Measurements from ENCODE around the gene TAF12.
"Not testable (repeated sequence)": the region's sequence is repeated elsewhere in the genome, so short reads cannot be mapped to it uniquely, and the experiment has no call there.

TAF12 gene

GRCh38 chr1:28642056-28642846 is 616 bp downstream of the TAF12 start:
- DNase-seq: no peak

DNA sequence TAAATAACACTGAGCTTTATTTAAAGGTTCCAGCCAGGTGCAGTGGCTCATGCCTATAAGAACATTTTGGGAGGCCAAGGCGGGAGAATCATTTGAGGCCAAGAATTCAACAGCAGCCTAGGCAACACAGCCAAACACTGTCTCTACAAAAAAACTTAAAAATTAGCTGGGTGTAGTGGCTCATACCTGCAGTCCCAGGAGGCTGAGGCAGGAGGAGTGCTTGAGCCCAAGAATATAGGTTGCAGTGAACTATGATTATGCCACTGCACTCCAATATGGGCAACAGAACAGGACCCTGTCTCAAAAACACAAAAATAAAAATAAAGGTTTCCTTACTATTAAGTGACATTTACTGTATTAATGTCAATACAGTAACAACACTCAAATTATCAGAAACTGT is 2.1 kb downstream of the TAF12 start:
- no peak for DNase-seq

DNA sequence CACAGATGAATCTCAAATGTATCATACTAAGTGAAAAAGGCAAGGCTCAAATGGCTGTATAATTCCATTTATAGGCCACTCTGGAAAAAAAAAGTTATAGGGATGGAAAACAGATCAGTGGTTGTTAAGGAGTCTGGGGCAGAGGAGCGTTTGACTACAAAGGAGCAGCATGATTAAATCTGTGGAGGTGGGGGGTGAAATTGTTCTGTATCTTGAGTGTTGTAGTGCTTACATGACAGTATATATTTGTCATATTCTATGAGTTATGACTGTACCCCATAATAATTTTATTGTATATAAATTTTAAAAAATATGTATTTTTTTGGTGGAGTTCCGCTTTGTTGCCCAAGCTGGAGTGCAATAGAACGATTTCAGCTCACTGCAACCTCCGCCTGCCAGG is 10.3 kb downstream of the TAF12 start:
- no peak for DNase-seq

DNA sequence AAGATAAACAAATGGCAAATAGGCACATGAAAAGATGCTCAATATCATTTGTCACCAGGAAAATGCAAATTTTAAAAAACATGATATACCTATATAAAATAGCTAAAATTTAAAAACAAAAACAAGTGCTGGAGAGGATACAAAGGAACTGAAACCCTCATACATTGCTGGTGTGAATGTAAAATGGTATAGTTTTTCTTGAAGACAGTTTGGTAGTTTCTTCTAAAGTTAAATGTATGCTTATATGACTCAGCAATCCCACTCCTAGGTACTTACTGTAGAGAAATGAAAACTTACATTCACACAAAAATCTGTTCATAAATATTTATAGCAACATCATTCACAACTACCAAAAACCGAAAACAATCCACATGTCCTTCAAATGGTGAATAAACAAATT is 11.2 kb downstream of the TAF12 start:
- no peak for DNase-seq

DNA sequence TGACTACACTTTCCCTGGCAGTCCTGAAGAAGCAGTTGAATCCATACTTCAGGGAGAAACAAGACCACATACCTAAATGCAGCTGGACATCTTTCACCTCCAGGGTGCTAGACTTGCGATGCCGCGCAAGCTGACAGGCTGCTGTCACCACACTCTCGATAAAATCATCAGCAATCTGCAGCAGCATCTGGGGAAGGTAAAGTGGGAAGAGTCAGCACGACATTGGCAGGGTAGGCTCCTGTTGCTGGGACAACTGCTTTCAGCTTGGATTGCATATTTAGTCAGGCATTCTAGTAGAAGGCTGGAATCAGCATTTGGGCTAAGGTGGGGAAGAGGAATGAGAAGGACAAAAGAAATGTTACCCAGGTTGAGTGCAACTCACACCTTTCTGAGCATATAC is 29.7 kb downstream of the TAF12 start:
- no peak for DNase-seq

DNA sequence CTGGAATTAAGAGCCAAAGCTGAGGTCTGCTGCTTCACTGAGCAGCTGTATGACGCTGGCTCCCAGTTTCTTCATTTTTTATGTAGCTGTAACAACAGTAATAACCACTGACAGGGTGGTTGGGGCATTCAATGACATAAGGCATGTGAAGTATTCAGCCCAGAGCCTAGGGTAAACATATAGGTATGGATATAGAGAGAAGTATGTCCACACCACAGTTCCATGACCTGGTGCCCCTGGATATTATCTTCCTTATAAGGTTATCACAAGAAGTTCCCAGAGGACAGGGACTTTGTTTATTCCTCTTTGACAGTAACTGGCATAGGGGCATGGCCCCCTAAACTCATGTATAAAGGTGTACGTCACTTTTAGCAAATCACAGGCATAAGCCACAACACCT is 36.1 kb downstream of the TAF12 start:
- DNase-seq: no peak

DNA sequence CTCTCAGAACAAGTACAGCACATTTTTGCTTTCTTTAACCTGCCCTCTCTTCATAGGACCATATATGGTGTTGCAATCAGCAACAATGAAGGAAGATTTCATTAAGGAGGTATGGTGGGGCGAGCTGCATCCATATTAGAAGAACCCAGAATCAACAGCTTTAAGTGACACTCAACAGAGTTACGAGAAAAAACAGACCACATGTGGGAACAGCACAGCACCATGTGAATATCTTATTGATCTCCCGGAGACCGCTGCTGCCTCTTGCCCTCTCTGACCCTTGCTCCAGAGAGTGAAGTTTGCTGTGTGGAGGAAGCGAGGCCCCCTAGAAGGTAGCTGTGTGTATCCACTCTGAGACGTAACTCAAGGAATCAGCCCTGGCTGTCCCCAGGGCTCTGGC is 37.9 kb downstream of the TAF12 start:
- DNase-seq: no peak

- no peak for DNase-seq
Observed at GRCh38 chr1:28604411-28604810, 38.5 kb downstream of the TAF12 start.

- DNase-seq: peak; percentile 63
Observed at GRCh38 chr1:28602536-28603439, 40.1 kb downstream of the TAF12 start.

DNA sequence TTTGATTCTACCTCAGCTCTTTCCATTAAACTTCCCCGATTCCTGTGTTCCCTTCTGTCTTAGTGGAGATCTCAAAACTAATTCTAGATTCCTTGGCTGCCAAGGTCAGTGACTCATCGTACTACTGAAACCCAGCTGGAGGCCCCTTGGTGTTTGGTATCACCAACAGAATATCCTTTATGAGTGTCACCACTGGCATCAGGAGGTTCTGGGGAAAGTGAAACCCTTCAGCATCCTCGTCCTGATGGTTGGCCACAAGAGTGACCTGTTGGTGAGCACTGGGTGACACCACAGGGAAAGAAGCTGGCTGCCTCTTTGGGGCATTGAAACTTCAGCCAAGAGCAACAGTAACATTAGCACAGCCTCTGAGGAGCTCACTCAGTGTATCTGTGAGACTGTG is 41.2 kb downstream of the TAF12 start:
- DNase-seq: no peak

DNA sequence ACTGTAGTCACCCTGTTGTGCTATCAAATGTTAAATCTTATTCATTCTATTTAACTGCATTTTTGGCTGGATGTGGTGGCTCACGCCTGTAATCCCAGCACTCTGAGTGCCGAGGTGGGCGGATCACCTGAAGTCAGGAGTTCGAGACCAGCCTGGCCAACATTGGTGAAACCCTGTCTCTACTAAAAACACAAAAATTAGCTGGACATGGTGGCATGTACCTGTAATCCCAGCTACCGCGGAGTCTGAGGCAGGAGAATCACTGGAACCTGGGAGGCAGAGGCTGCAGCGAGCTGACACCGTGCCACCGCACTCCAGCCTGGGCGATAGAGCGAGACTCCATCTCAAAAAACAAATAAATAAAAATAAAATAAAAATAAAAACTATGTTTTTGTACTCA is 46.6 kb downstream of the TAF12 start:
- DNase-seq: not testable (repeated sequence)

GRCh38 chr1:28595412-28596191 is 47.3 kb downstream of the TAF12 start:
- DNase-seq: no peak

GRCh38 chr1:28594686-28595411 is 48.0 kb downstream of the TAF12 start:
- DNase-seq: peak; percentile 69

DNA sequence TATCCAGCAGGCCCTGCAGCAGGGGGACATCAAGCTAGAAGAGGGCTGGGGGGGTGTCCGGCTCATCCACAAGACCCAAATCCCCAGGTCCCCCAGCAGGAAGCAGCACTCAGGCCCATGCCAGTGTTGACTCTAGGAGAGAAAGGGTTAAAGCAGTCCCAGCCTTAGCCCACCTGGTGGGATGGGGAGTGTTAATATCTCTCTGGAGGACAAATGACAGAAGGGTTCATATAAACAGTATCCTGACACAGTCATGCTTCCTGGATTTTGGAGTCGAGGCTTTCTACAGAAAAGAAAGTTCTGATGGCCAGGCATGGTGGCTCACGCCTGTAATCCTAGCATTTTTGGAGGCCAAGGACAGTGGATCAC is 48.9 kb downstream of the TAF12 start:
- DNase-seq: not testable (repeated sequence)

- peak; percentile 47 for DNase-seq
Observed at GRCh38 chr1:28592321-28593071, 50.4 kb downstream of the TAF12 start.

GRCh38 chr1:28591708-28592320 is 51.1 kb downstream of the TAF12 start, which contains the start of gene RAB42:
TSS of gene RAB42 (plus strand) at chr1:28592265. CDS start at chr1:28592512, 247 bp downstream.
- peak; percentile 75 for DNase-seq

DNA sequence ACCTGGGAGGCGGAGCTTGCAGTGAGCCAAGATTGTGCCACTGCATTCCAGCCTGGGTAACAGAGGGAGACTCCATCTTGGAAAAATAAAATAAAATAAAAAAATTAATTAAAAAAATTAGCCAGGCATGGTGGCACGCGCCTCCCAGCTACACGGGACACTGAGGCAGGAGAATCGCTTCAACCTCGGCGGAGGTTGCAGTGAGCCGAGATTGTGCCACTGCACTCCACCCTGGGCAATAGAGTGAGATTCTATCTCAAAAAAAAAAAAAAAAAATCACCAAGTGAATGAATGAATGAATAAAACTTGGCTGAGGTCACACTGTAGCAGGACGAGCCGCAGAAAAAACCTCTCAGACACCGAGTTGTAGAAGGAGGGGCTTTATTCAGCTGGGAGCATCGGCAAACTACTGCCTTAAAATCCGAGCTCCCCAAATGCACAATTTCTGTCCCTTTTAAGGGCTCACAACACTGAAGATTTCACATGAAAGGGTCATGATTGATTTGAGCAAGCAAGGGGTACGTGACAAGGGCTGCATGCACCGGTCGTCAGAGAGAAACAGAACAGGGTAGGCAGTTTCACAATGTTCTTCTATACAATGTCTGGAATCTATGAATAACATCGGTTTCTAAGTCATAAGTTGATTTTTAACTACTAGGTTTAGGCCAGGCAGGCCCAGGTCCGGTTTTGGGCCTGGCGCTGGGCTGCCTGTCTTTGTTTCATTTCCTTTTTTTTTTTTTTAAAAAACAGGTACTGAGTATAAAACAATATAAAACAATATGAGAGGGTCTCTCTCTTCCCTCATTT is 56.1 kb downstream of the TAF12 start:
- not testable (repeated sequence) for DNase-seq

- DNase-seq: no peak
Observed at GRCh38 chr1:28582248-28582615, 60.6 kb downstream of the TAF12 start.

DNA sequence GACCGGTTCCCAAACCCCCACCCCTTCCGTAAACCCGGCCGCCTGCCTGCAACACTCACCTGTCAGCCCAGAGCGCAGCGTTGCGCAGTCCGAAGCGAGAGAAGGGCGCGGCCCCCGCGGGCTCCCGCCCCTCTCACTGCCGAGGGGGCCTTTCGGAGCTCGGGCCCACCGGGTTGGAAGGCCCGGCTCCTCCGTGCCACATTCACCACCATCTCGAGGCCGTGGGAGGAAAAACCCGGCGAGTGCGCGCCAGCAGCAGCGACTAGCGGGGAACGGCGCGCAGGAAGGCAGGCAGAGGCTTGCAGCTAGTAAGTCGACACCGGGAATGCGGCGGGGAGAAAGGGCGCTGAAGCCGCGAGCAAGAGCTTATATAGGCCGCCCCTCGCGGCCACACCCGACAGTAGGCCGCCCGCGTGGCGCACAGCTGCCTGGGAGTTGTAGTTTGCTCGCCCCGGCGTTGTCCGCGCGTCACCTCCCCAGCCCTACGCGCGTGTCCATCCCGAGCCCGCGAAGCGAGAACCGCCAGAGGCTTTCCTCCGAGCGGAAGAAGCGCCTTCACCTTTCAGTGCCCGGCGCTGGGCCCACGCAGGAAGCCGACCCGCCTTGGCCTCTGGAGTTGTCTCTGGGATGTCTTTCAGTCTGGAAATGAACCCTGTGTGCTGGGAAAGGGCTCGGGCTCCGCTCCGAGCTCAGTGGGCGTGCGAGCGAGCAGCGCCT is 61.2 kb downstream of the TAF12 start:
- DNase-seq: peak; percentile 97
